K562 (cell line): ENCODE results near the gene SAE1. TPM values are rescaled to one million over a fixed set of nuclear protein-coding genes. Genes with fewer than 3 reads are reported as not detected.
A peak's percentile ranks its signal among the peaks of the same experiment; 100 is the strongest.

Experiments
- ATF4 ChIP-seq: fragments of 450-650 bp; formaldehyde crosslinking; IDR thresholded peaks from 2 replicates; pipeline ENCODE4 v1.4.0; 2022; ENCODE audit warnings: mild to moderate bottlenecking, moderate library complexity
- ATF6 ChIP-seq: sonication (generic); formaldehyde crosslinking; IDR thresholded peaks from 2 replicates; pipeline ENCODE4 v1.4.0; 2020; ENCODE audit warnings: mild to moderate bottlenecking, missing genetic modification reagents
- BCOR ChIP-seq: fragments of 450-650 bp; IDR thresholded peaks from 2 replicates; pipeline ENCODE4 v1.6.1; 2016
- BRD9 ChIP-seq: fragments of 450-650 bp; IDR thresholded peaks from 2 replicates; pipeline ENCODE4 v1.6.1; 2018; ENCODE audit warnings: low read depth; ENCODE audit not compliant: partially characterized antibody
- DLX4 ChIP-seq: fragments of 250-450 bp; sonication (Bioruptor Pico); IDR thresholded peaks from 2 replicates; pipeline ENCODE4 v1.6.1; 2021; ENCODE audit warnings: mild to moderate bottlenecking
- EP400 ChIP-seq: fragments of 450-650 bp; IDR thresholded peaks from 2 replicates; pipeline ENCODE4 v1.6.1; 2017; ENCODE audit warnings: antibody characterized with exemption, mild to moderate bottlenecking, moderate library complexity
- JUND ChIP-seq, 2 experiments: IDR thresholded peaks; 2 replicates in 1 of 2; 3 replicates in 1 of 2; pipeline ENCODE4 v1.6.1; 2011; ENCODE audit warnings: borderline replicate concordance in 2 of 2, low read depth in 2 of 2, low read length in 2 of 2, improper control_type of control experiment in 1 of 2, missing biosample characterization in 1 of 2, missing genetic modification characterization in 1 of 2, missing genetic modification reagents in 1 of 2
- KHSRP ChIP-seq: fragments of 450-650 bp; IDR thresholded peaks from 2 replicates; pipeline ENCODE4 v1.6.1; 2017
- L3MBTL2 ChIP-seq: fragments of 450-650 bp; IDR thresholded peaks from 2 replicates; pipeline ENCODE4 v1.6.1; 2016; ENCODE audit warnings: mild to moderate bottlenecking, moderate library complexity
- MITF ChIP-seq: IDR thresholded peaks from 2 replicates; pipeline ENCODE4 v1.6.1; 2014; ENCODE audit warnings: antibody characterized with exemption
- POU5F1 ChIP-seq: fragments of 150-350 bp; IDR thresholded peaks from 2 replicates; pipeline ENCODE4 v1.6.1; 2014; ENCODE audit warnings: borderline replicate concordance, low read length, low read depth, mild to moderate bottlenecking; ENCODE audit not compliant: partially characterized antibody
- PTBP1 ChIP-seq: fragments of 200-400 bp; formaldehyde crosslinking; IDR thresholded peaks from 2 replicates; pipeline ENCODE4 v1.6.1; 2017; ENCODE audit warnings: low read depth, low read length
- RAD51 ChIP-seq: fragments of 450-650 bp; IDR thresholded peaks from 2 replicates; pipeline ENCODE4 v1.7.1; 2016; ENCODE audit warnings: low read depth, mild to moderate bottlenecking, borderline replicate concordance
- RBM22 ChIP-seq: fragments of 200-400 bp; formaldehyde crosslinking; IDR thresholded peaks from 2 replicates; pipeline ENCODE4 v1.6.1; 2018; ENCODE audit warnings: low read length, low read depth; ENCODE audit not compliant: poor library complexity, severe bottlenecking
- SMARCA4 ChIP-seq: fragments of 450-650 bp; IDR thresholded peaks from 2 replicates; pipeline ENCODE4 v1.6.1; 2016
- TCFL5 ChIP-seq: fragments of 250-450 bp; sonication (Bioruptor Pico); conservative IDR thresholded peaks from 2 replicates; pipeline ENCODE4 v1.6.1; 2021; ENCODE audit warnings: mild to moderate bottlenecking, moderate library complexity, matching md5 sums
- VEZF1 ChIP-seq: fragments of 200-800 bp; sonication (Bioruptor generic); IDR thresholded peaks from 2 replicates; pipeline ENCODE4 v1.6.1; 2017; ENCODE audit warnings: missing genetic modification characterization, missing compliant biosample characterization
- ZNF239 ChIP-seq: fragments of 250-450 bp; sonication (Bioruptor Pico); IDR thresholded peaks from 2 replicates; pipeline ENCODE4 v1.4.0; 2020; ENCODE audit warnings: mild to moderate bottlenecking
- ZNF507 ChIP-seq: conservative IDR thresholded peaks from 2 replicates; pipeline ENCODE4 v1.6.1; 2017; ENCODE audit warnings: missing genetic modification characterization, missing compliant biosample characterization
- ZNF75A ChIP-seq: fragments of 450-650 bp; formaldehyde crosslinking; IDR thresholded peaks from 2 replicates; pipeline ENCODE4 v1.4.0; 2020; ENCODE audit warnings: mild to moderate bottlenecking
- polyA plus RNA-seq, 8 experiments: library from polyadenylated mRNA; depleted of rRNA in 4 of 8; stranded (reverse) in 5 of 8; unstranded in 3 of 8; fragments of >200 nt; fragmentation: Nextera tagmentation in 2 of 8; fragmentation: Illumina TruSeq in 1 of 8; extraction: Ambion mirVana in 2 of 8; extraction: Trizol in 1 of 8; gene quantifications; 2 replicates each; pipeline versions ENCODE4 v1.2.1 to v1.2.3, GENCODE V29; 2011 to 2014; ENCODE audit warnings: inconsistent platforms in 1 of 8, missing spikeins in 1 of 8
- total RNA-seq, 7 experiments: library from RNA; depleted of rRNA in 6 of 7; stranded (reverse); fragments of >200 nt in 6 of 7; fragmentation: Illumina TruSeq in 2 of 7; extraction: Trizol in 2 of 7; gene quantifications; 2 replicates each; pipeline versions ENCODE4 v1.2.1 to v1.2.3, GENCODE V29; 2011 to 2021; ENCODE audit warnings: low replicate concordance in 1 of 7

The SAE1 gene
- total and polyA plus RNA-seq, 9 of the 15 experiments (the other 6 are each of a cell fraction or from before 2014, with no cell fraction given) = 82.8 to 299 (median 217) TPM

GRCh38 chr19:47247308-47247990 lies 116.8 kb downstream of the SAE1 start (continued):
- TF ChIP-seq VEZF1 (CRISPR knock-in tag) (peak; percentile 33; the same call in 1 of the 2 replicates), ZNF507 (tag) (no peak), JUND (IDR thresholded peaks at IDR 0.05; ENCODE audit: borderline replicate concordance, low read depth, low read length) (peak; percentile 59), JUND (tag; IDR thresholded peaks at IDR 0.05; ENCODE audit: borderline replicate concordance, low read depth, low read length) (peak; percentile 65; the same call in 1 of the 3 replicates), BCOR (peak; percentile 99), TCFL5 (no peak), KHSRP (no peak), DLX4 (CRISPR knock-in tag) (no peak), ZNF239 (CRISPR knock-in tag) (0 out of 2 replicates have a peak, but pooled peaks have one; percentile 18), ATF6 (CRISPR knock-in tag) (peak; percentile 81; the same call in 1 of the 2 replicates), RAD51 (peak; percentile 8; the same call in 1 of the 2 replicates), POU5F1 (no peak), RBM22 (no peak), PTBP1 (peak; percentile 91), ZNF75A (no peak), BRD9 (peak; percentile 80), ATF4 (CRISPR knock-in tag) (0 out of 2 replicates have a peak, but pooled peaks have one; percentile 38), SMARCA4 (peak; percentile 51; the same call in 1 of the 2 replicates), EP400 (0 out of 2 replicates have a peak, but pooled peaks have one; percentile 39), MITF (no peak), L3MBTL2 (peak; percentile 68)
